ENCODE measurements around the gene PRPF19. TPM values are rescaled to one million over a fixed set of nuclear protein-coding genes. Genes with fewer than 3 reads are reported as not detected.

Gene PRPF19
- polyA plus RNA-seq, 2 of the 4 experiments (the other 2 are of a cell fraction), result 41.1 to 177 TPM

DNA sequence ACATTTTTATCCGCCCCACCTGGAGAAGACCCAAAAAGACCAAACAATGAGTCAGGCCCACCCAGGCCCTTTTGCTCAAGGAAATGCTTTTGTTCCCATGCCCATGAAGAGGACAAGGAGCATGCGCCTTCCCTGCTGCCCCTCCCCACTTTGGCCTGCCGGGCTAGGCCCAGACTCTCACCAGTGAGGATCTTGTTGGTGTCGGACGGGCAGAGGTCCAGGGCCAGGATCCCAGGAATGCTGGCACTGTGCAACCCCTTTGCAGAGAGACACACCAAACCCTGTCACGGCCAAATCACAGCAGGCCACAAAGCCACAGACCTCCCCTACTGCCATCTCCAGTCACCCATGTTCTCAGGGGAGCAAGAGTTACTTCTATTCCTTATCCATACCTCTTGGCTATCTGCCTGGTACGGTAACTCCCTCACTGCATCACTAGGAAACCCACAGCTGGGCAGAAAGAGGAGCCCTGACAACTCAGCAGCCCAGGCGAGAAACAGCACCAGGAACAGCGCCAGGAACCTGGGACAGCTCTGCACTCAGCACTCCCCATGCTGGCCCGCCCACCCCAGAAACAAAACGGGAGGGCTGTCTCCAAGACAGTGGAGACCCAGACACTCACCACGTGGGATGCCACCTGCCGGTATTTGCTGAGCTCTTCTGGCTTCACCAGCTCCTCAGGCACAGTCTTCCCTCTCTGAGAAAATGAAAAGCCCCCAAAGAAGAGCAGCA lies 5.5 kb downstream of the PRPF19 start:
- ChIA-PET CTCF (interaction anchor here (1.2 to 12.7 kb wide), 12 partner anchors 8 to 228 kb away, joined by 3 to 153 read pairs (median 12); partner anchors contain the start of genes PTGDR2 and TMEM109), POLR2A (no interaction called here)
- Histone ChIP-seq H3K4me3 (no peak overlapping the region), H3K4me1 (peaks cover 16% of the 10 kb centered on the region), H3K4me2 (no peak overlapping the region), H3K27ac (no peak overlapping the region), H3K9me3 (no peaks in the 10 kb centered on the region)
- WGBS (ENCODE audit: missing lambda C conversion rate), result 88% methylated on average over 10 of the region's 13 CpGs
- no peak for DNase-seq (ENCODE audit: low read depth in 1 of 2, low spot score in 1 of 2)
- TF ChIP-seq, protein P1, sequence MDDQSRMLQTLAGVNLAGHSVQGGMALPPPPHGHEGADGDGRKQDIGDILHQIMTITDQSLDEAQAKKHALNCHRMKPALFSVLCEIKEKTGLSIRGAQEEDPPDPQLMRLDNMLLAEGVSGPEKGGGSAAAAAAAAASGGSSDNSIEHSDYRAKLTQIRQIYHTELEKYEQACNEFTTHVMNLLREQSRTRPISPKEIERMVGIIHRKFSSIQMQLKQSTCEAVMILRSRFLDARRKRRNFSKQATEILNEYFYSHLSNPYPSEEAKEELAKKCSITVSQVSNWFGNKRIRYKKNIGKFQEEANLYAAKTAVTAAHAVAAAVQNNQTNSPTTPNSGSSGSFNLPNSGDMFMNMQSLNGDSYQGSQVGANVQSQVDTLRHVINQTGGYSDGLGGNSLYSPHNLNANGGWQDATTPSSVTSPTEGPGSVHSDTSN (IDR thresholded peaks at IDR 0.05), result no peak
- TF ChIP-seq NFE2L2 (conservative IDR thresholded peaks at IDR 0.05; ENCODE audit: low read length) (no peak), CBX8 (IDR thresholded peaks at IDR 0.05) (no peak), CHD2 (IDR thresholded peaks at IDR 0.05; ENCODE audit: low read length, partially characterized antibody) (no peak), BHLHE40 (IDR thresholded peaks at IDR 0.05; ENCODE audit: low read depth, low read length) (no peak), KDM1A (IDR thresholded peaks at IDR 0.05; ENCODE audit: low read depth) (no peak), ZFP36 (IDR thresholded peaks at IDR 0.05; ENCODE audit: borderline replicate concordance, partially characterized antibody) (no peak), RAD21 (conservative IDR thresholded peaks at IDR 0.05 in 1 of 2, IDR thresholded peaks at IDR 0.05 in 1 of 2) (no peak), KDM5A (IDR thresholded peaks at IDR 0.05) (no peak), RNF2 (IDR thresholded peaks at IDR 0.05; ENCODE audit: borderline replicate concordance, low read depth) (no peak), ZSCAN20 (CRISPR knock-in tag; IDR thresholded peaks at IDR 0.05) (no peak), PHF8 (IDR thresholded peaks at IDR 0.05; ENCODE audit: borderline replicate concordance, low read depth) (no peak), MYC (IDR thresholded peaks at IDR 0.05; ENCODE audit: borderline replicate concordance, low read length) (no peak)
- TF ChIP-seq, protein P2, sequence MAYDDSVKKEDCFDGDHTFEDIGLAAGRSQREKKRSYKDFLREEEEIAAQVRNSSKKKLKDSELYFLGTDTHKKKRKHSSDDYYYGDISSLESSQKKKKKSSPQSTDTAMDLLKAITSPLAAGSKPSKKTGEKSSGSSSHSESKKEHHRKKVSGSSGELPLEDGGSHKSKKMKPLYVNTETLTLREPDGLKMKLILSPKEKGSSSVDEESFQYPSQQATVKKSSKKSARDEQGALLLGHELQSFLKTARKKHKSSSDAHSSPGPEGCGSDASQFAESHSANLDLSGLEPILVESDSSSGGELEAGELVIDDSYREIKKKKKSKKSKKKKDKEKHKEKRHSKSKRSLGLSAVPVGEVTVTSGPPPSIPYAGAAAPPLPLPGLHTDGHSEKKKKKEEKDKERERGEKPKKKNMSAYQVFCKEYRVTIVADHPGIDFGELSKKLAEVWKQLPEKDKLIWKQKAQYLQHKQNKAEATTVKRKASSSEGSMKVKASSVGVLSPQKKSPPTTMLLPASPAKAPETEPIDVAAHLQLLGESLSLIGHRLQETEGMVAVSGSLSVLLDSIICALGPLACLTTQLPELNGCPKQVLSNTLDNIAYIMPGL (CRISPR knock-in tag; IDR thresholded peaks at IDR 0.05; ENCODE audit: borderline replicate concordance), result no peak
- TF ChIP-seq, protein P3, sequence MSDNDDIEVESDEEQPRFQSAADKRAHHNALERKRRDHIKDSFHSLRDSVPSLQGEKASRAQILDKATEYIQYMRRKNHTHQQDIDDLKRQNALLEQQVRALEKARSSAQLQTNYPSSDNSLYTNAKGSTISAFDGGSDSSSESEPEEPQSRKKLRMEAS (IDR thresholded peaks at IDR 0.05), result no peak
- no peak for ATAC-seq
- no peak for FAIRE-seq

DNA sequence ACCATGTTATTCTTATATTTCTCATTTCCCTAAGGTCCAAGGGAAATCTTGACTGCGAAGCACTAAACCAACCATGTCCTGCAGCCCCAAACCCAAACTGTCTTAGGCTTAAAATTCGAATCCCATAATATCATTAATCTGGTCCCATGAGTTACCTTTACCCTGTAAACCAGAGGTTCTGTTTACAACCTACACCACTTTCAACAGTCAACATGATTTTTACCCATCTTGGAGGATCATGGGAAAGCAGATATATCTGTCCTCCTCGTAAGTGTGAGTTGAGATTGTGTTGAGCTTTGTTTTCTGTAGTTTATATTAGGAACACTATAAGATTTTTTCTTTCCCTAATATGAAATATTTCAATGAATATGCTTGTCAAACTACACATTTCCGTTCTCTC lies 6.4 kb downstream of the PRPF19 start:
- TF ChIP-seq CHD2 (IDR thresholded peaks at IDR 0.05; ENCODE audit: low read length, partially characterized antibody), result no peak
- TF ChIP-seq CBX8 (IDR thresholded peaks at IDR 0.05), result no peak
- no peak for TF ChIP-seq CHD4 (IDR thresholded peaks at IDR 0.05; ENCODE audit: borderline replicate concordance)
- TF ChIP-seq RCOR1 (IDR thresholded peaks at IDR 0.05; ENCODE audit: low read depth, low read length), result no peak
- TF ChIP-seq NPAS2 (CRISPR knock-in tag; IDR thresholded peaks at IDR 0.05; ENCODE audit: borderline replicate concordance), result no peak
- no peak for TF ChIP-seq PHF8 (IDR thresholded peaks at IDR 0.05; ENCODE audit: borderline replicate concordance, low read depth)
- no peak for TF ChIP-seq POLR2AphosphoS2 (conservative IDR thresholded peaks at IDR 0.05; ENCODE audit: low read length)
- no peak for TF ChIP-seq POLR2A (IDR thresholded peaks at IDR 0.05; ENCODE audit: low read length)
- TF ChIP-seq HEYL (CRISPR knock-in tag; IDR thresholded peaks at IDR 0.05), result no peak
- TF ChIP-seq SREBF2 (IDR thresholded peaks at IDR 0.05), result no peak
- no peak for TF ChIP-seq ESRRA (IDR thresholded peaks at IDR 0.05; ENCODE audit: borderline replicate concordance, low read length)
- TF ChIP-seq, protein P3 (IDR thresholded peaks at IDR 0.05), result no peak
- TF ChIP-seq HOXB5 (CRISPR knock-in tag; IDR thresholded peaks at IDR 0.05), result no peak
- no peak for TF ChIP-seq MAZ (IDR thresholded peaks at IDR 0.05; ENCODE audit: borderline replicate concordance, low read depth, low read length)
- no peak for TF ChIP-seq NR3C1 (IDR thresholded peaks at IDR 0.05)
- TF ChIP-seq, protein P4, sequence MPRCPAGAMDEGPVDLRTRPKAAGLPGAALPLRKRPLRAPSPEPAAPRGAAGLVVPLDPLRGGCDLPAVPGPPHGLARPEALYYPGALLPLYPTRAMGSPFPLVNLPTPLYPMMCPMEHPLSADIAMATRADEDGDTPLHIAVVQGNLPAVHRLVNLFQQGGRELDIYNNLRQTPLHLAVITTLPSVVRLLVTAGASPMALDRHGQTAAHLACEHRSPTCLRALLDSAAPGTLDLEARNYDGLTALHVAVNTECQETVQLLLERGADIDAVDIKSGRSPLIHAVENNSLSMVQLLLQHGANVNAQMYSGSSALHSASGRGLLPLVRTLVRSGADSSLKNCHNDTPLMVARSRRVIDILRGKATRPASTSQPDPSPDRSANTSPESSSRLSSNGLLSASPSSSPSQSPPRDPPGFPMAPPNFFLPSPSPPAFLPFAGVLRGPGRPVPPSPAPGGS (IDR thresholded peaks at IDR 0.05), result no peak
- no peak for TF ChIP-seq FOSB (CRISPR knock-in tag; IDR thresholded peaks at IDR 0.05)
- no peak for TF ChIP-seq HOXA7 (CRISPR knock-in tag; IDR thresholded peaks at IDR 0.05)
- no peak for TF ChIP-seq JUNB (IDR thresholded peaks at IDR 0.05)
- no peak for TF ChIP-seq FOSL2 (IDR thresholded peaks at IDR 0.05)
- TF ChIP-seq FOSL2 (CRISPR knock-in tag; IDR thresholded peaks at IDR 0.05), result no peak
- no peak for ATAC-seq
- peaks cover 13% of the 10 kb centered on the region for H3K4me1 ChIP-seq
- POLR2A ChIA-PET, result no interaction called here
- H3K4me3 ChIP-seq, result no peak overlapping the region
- H3K9me3 ChIP-seq, result no peaks in the 10 kb centered on the region
- FAIRE-seq, result no peak
- CTCF ChIA-PET, result interaction anchor here (0.6 to 12.7 kb wide), 33 partner anchors 9 to 483 kb away, joined by 3 to 153 read pairs (median 6); partner anchors contain the start of genes CCDC86, PTGDR2, TMEM109 and ZP1
- WGBS (ENCODE audit: missing lambda C conversion rate), result 51% methylated on average over 4 of the region's 4 CpGs
- no peak overlapping the region for H3K27ac ChIP-seq
- no peak for DNase-seq (ENCODE audit: low read depth in 1 of 2, low spot score in 1 of 2)
- H3K4me2 ChIP-seq, result no peak overlapping the region

All from A549 (cell line).